ENCODE results near the gene SV2C. TPM values are rescaled to one million over a fixed set of nuclear protein-coding genes. Genes with fewer than 3 reads are reported as not detected.
"Not testable (repeated sequence)": the region's sequence is repeated elsewhere in the genome, so short reads cannot be mapped to it uniquely, and the experiment has no call there.

Gene SV2C
- total RNA-seq, 4 donors from 2014 or later: 0.18 to 0.85 (median 0.27) TPM; not detected in 1

DNA sequence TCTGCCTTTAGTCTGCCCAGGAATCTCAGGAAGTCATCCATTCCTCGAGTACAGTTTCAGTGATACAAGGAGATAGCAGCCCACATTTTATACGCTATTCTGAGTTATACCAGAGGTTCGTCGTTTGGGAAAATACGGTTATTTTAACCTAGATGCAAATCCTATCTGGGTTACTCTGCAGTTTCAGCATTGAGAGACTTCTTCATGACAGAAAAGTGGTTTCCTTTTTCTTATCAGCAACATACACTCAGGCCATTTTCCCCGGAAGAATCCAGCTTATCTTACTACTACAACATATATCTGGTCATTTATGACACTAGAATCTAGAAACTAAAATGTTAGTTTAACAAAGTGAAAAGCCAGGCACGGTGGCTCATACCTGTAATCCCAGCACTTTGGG, 236.5 kb downstream of the SV2C start:
- H3K27ac ChIP-seq: no peak overlapping the region
- no peak overlapping the region for H3K4me3 ChIP-seq
- H3K4me1 ChIP-seq: no peaks in the 10 kb centered on the region
- TF ChIP-seq, protein P1, sequence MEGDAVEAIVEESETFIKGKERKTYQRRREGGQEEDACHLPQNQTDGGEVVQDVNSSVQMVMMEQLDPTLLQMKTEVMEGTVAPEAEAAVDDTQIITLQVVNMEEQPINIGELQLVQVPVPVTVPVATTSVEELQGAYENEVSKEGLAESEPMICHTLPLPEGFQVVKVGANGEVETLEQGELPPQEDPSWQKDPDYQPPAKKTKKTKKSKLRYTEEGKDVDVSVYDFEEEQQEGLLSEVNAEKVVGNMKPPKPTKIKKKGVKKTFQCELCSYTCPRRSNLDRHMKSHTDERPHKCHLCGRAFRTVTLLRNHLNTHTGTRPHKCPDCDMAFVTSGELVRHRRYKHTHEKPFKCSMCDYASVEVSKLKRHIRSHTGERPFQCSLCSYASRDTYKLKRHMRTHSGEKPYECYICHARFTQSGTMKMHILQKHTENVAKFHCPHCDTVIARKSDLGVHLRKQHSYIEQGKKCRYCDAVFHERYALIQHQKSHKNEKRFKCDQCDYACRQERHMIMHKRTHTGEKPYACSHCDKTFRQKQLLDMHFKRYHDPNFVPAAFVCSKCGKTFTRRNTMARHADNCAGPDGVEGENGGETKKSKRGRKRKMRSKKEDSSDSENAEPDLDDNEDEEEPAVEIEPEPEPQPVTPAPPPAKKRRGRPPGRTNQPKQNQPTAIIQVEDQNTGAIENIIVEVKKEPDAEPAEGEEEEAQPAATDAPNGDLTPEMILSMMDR (IDR thresholded peaks at IDR 0.05): no peak
- no peak for TF ChIP-seq POLR2A (IDR thresholded peaks at IDR 0.05)
- H3K36me3 ChIP-seq: no peaks in the 10 kb centered on the region
- H3K27me3 ChIP-seq: no peaks in the 10 kb centered on the region
- no peaks in the 10 kb centered on the region for H3K9me3 ChIP-seq
- no peak for DNase-seq

DNA sequence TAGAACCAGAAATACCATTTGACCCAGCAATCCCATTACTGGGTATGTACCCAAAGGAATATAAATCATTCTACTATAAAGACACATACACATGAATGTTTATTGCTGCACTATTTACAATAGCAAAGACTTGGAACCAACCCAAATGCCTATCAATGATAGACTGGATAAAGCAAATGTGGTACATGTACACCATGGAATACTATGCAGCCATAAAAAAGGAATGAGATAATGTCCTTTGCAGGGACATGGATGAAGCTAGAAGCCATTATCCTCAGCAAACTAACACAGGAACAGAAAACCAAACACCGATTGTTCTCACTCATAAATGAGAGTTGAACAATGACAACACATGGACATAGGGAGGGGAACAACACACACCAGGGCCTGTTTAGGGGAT, 240.3 kb downstream of the SV2C start:
- not testable (repeated sequence) for DNase-seq, H3K9me3 ChIP-seq, H3K27me3 ChIP-seq, H3K27ac ChIP-seq, H3K4me3 ChIP-seq, H3K36me3 ChIP-seq
- peaks cover 0 to 11% (median 0%) of the 10 kb centered on the region in 4 donors for H3K4me1 ChIP-seq

DNA sequence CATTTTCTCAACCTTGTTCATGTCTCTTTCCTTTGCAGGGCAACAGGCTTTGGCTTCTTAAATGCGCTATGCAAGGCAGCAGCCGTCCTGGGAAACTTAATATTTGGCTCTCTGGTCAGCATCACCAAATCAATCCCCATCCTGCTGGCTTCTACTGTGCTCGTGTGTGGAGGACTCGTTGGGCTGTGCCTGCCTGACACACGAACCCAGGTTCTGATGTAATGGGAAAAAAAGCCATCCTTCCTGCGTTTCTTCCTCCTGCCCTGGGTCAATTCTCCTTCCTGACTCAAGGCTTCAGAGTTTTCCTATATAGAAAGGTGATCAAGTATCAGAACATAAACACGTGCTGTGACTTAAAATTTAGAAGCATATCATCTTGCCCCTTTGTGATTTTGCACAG, 242.1 kb downstream of the SV2C start:
- DNase-seq: no peak
- no peak for TF ChIP-seq POLR2A (IDR thresholded peaks at IDR 0.05)
- TF ChIP-seq, protein P1 (IDR thresholded peaks at IDR 0.05): no peak
- H3K4me1 ChIP-seq: peaks cover 0 to 11% (median 0%) of the 10 kb centered on the region in 4 donors
- H3K4me3 ChIP-seq: no peak overlapping the region
- H3K36me3 ChIP-seq: no peaks in the 10 kb centered on the region
- H3K27ac ChIP-seq: peak overlapping the region in 3 of 4 donors; percentile 33 to 66 (median 39)
- H3K27me3 ChIP-seq: no peaks in the 10 kb centered on the region
- H3K9me3 ChIP-seq: no peaks in the 10 kb centered on the region

DNA sequence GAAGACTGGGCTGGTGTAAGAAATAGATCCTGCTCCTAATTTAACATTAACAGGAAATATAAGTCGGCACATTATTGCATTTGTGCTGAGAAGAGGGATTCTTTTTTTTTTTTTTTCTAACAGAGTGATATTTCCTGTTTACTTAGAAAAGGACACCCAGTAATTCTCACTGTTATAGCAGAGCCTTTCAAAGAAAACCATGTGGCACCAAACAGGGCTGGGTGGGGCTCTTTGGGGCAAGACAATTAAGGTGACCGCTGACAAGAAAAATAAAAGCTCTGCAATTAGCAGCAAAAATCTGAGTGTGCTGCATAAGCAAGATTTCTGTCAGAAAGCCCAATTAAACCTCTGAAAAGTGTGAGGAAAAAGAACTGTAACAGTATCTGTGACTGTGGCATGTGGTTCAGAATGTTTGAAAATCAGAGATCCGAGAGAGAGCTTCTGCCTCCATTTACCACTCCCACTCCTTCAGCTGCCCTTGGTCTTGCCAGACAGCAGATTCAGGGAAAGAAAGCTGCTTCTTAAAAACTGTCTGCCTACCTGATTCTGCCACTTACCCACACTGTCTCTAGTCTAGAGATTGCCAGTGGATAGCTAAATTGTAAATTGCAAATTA, 242.8 kb downstream of the SV2C start:
- H3K9me3 ChIP-seq: no peaks in the 10 kb centered on the region
- no peaks in the 10 kb centered on the region for H3K27me3 ChIP-seq
- H3K4me3 ChIP-seq: no peak overlapping the region
- peaks cover 0 to 11% (median 0%) of the 10 kb centered on the region in 4 donors for H3K4me1 ChIP-seq
- DNase-seq: peak in 2 of 3 donors; percentile 53 to 74
- H3K27ac ChIP-seq: peak overlapping the region; percentile 39 to 67 (median 54)
- TF ChIP-seq, protein P1 (IDR thresholded peaks at IDR 0.05): no peak
- no peak for TF ChIP-seq POLR2A (IDR thresholded peaks at IDR 0.05)
- H3K36me3 ChIP-seq: no peaks in the 10 kb centered on the region

DNA sequence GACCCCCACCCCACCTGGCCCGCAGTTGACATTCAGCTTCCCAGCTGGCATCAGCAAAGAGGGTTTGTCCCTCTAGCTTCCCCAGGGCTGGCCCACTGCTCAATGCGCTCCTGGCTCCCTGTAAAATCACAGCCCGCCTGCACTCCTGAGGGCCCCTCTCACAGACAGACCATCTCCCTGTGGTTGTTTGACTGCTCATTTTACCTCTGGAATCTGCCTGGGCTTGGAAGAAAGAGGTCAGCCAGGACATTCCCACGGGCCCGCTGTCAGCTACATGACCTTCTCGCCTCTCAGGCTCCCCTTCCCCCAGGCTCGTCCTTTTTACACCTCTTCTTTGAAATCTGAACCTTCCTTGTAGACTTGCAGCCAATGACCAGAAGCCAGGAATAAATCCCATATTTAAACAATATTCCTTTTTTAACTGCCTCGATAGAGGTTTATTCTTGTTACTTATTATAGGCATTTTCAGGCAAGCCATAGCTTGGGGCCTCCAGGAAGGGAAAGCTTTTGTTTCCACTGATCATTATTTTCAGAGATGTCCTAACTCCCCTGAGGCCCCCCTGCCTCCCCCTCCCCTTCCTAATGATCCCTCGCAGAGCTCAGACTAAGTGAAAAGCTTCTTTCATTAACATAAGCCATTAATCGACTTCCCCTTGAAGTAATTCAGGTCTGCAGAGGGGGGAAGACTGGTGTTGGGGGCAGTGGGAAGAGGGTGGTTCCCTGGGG, 243.6 kb downstream of the SV2C start:
- no peak for TF ChIP-seq POLR2A (IDR thresholded peaks at IDR 0.05)
- TF ChIP-seq, protein P1 (IDR thresholded peaks at IDR 0.05): no peak
- H3K4me3 ChIP-seq: no peak overlapping the region
- H3K27ac ChIP-seq: peak overlapping the region; percentile 30 to 67 (median 54)
- H3K4me1 ChIP-seq: peaks cover 0 to 11% (median 0%) of the 10 kb centered on the region in 4 donors
- no peaks in the 10 kb centered on the region for H3K27me3 ChIP-seq
- no peaks in the 10 kb centered on the region for H3K9me3 ChIP-seq
- no peaks in the 10 kb centered on the region for H3K36me3 ChIP-seq
- no peak for DNase-seq

DNA sequence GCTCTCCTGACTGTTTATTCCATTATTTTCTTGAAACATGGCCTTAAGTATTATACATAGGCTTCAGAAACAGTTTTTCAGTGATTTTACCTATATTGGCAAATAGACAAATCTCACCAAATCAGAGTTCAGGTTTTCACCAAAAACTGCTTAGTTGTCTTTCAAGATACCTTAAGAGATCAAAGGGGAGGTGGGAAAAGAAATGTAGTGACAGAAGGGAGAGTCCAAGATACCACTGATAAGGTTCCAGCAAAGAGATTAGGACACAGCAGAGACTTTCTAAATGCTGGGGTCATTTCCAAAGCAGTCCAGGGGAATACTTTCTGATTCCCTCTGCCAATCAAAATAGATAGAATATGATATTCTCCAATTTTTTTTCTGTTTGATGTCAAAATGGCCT, 246.2 kb downstream of the SV2C start:
- Histone ChIP-seq H3K4me3 (no peak overlapping the region), H3K27ac (no peak overlapping the region), H3K36me3 (no peaks in the 10 kb centered on the region), H3K27me3 (no peaks in the 10 kb centered on the region), H3K9me3 (no peaks in the 10 kb centered on the region), H3K4me1 (peaks cover 0 to 11% (median 0%) of the 10 kb centered on the region in 4 donors)
- TF ChIP-seq, protein P1 (IDR thresholded peaks at IDR 0.05): no peak
- no peak for TF ChIP-seq POLR2A (IDR thresholded peaks at IDR 0.05)
- no peak for DNase-seq
